Kidney (tissue), 14 donors: ENCODE measurements around the gene TMEM30A. TPM values are rescaled to one million over a fixed set of nuclear protein-coding genes. Genes with fewer than 3 reads are reported as not detected.

ENCODE experiments used
- DNase-seq, 5 donors: peaks; one replicate each; pipeline ENCODE4 v3.0.0-alpha.2; 2013 to 2020
- FAIRE-seq: peaks from 2 replicates; lab custom pipeline; 2012; peaks lifted over from hg19 to GRCh38; lab: Jason Lieb, UNC
- H3K27ac ChIP-seq, 2 donors: one replicate each; pipeline ENCODE4 v1.7.0; 2013; ENCODE audit warnings: low read depth in 2 of 2, low read length in 2 of 2, inconsistent platforms in 1 of 2
- H3K27me3 ChIP-seq: one replicate; pipeline ENCODE4 v1.7.1; 2013; ENCODE audit warnings: low read length, inconsistent platforms; ENCODE audit not compliant: control insufficient read depth, insufficient read depth
- H3K36me3 ChIP-seq, 3 donors: one replicate each; pipeline versions ENCODE4 v1.7.0 to v1.7.1; 2013; ENCODE audit warnings: low read length in 3 of 3, control low read depth in 1 of 3, inconsistent platforms in 1 of 3; ENCODE audit not compliant: insufficient read depth in 3 of 3, control insufficient read depth in 2 of 3
- H3K4me1 ChIP-seq, 3 donors: one replicate each; pipeline versions ENCODE4 v1.7.0 to v1.7.1; 2013; ENCODE audit warnings: low read length in 3 of 3, inconsistent platforms in 1 of 3, low read depth in 1 of 3; ENCODE audit not compliant: control insufficient read depth in 2 of 3, insufficient read depth in 2 of 3
- H3K4me3 ChIP-seq, 3 donors: one replicate each; pipeline versions ENCODE4 v1.7.0 to v1.8.1; 2013; ENCODE audit warnings: low read length in 3 of 3, control low read depth in 1 of 3, inconsistent platforms in 1 of 3
- H3K9ac ChIP-seq, 3 donors: one replicate each; pipeline versions ENCODE4 v1.7.0 to v1.7.1; 2013; ENCODE audit warnings: low read length in 3 of 3, control low read depth in 1 of 3, inconsistent platforms in 1 of 3
- H3K9me3 ChIP-seq, 3 donors: one replicate each; pipeline versions ENCODE4 v1.7.0 to v1.7.1; 2013; ENCODE audit warnings: low read length in 3 of 3, control low read depth in 1 of 3, inconsistent platforms in 1 of 3; ENCODE audit not compliant: control insufficient read depth in 2 of 3, insufficient read depth in 1 of 3
- intact Hi-C: fragments of 100-400 bp; cut with DNase I; formaldehyde crosslinking; loops from one replicate; pipeline ENCODE4 v1.11.1; 2022
- polyA plus RNA-seq: library from polyadenylated mRNA; stranded (reverse); fragments of 350-450 nt; fragmentation: Illumina TruSeq; extraction: RNeasy Lipid Tissue Mini Kit (QIAGEN cat#74804); gene quantifications from one replicate; pipeline ENCODE4 v1.2.3, GENCODE V29; 2014; ENCODE audit warnings: low read depth, low replicate concordance; ENCODE audit not compliant: insufficient read depth
- total RNA-seq: library from RNA; stranded (reverse); fragmentation: NEBNext Ultra II Directional; extraction: Animal tissue kit (Norgen Biotek cat#: 25700); gene quantifications from one replicate; pipeline ENCODE4 v1.2.1, GENCODE V29; 2021
- TF ChIP-seq, protein P1 (sequence below): IDR thresholded peaks from 3 replicates; pipeline ENCODE4 v1.5.1; 2012; ENCODE audit warnings: mild to moderate bottlenecking, moderate library complexity, borderline replicate concordance; ENCODE audit not compliant: insufficient read depth; ENCODE audit errors: extremely low read depth
- donor health status: control.
- donor health status: control.
- donor health status: control.
- donor health status: control.
- donor health status: control.
- donor health status: DM: yes; HTN: yes; CAD: no.
- donor health status: Normal renal cell carcinoma (clear cell type).

Gene TMEM30A
- total and polyA plus RNA-seq, 2 donors from 2014 or later = 51.0 to 101 TPM

DNA sequence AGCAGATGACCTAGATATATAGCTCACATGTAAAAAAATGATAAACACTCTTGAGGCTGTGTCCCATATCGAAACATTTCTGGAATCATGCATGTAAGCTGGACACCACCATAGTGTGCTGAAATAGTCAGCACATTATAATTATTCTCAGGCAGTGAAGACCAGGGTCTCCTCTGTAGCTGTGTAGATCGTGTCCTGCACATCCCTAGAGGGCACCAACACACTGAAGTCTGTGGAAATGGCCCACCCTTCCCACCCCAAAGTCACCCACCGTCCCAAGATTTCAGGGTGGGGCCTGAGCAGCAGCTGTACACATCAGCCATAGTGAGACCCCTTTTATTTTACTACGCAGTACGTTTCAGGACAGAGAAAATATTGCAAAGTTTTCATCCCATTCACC lies 21.0 kb upstream of the TMEM30A start:
- H3K9me3 ChIP-seq = no peaks in the 10 kb centered on the region
- DNase-seq = no peak
- no peaks in the 10 kb centered on the region for H3K4me1 ChIP-seq
- H3K27me3 ChIP-seq = no peaks in the 10 kb centered on the region
- H3K9ac ChIP-seq = no peak overlapping the region
- intact Hi-C loops = loop anchor here (10.0 kb wide), 1 partner anchor 209 kb away; no protein-coding TSS in a partner anchor
- TF ChIP-seq, protein P1, sequence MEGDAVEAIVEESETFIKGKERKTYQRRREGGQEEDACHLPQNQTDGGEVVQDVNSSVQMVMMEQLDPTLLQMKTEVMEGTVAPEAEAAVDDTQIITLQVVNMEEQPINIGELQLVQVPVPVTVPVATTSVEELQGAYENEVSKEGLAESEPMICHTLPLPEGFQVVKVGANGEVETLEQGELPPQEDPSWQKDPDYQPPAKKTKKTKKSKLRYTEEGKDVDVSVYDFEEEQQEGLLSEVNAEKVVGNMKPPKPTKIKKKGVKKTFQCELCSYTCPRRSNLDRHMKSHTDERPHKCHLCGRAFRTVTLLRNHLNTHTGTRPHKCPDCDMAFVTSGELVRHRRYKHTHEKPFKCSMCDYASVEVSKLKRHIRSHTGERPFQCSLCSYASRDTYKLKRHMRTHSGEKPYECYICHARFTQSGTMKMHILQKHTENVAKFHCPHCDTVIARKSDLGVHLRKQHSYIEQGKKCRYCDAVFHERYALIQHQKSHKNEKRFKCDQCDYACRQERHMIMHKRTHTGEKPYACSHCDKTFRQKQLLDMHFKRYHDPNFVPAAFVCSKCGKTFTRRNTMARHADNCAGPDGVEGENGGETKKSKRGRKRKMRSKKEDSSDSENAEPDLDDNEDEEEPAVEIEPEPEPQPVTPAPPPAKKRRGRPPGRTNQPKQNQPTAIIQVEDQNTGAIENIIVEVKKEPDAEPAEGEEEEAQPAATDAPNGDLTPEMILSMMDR = no peak
- no peaks in the 10 kb centered on the region for H3K36me3 ChIP-seq
- no peak overlapping the region for H3K4me3 ChIP-seq
- FAIRE-seq = no peak
- no peak overlapping the region for H3K27ac ChIP-seq

DNA sequence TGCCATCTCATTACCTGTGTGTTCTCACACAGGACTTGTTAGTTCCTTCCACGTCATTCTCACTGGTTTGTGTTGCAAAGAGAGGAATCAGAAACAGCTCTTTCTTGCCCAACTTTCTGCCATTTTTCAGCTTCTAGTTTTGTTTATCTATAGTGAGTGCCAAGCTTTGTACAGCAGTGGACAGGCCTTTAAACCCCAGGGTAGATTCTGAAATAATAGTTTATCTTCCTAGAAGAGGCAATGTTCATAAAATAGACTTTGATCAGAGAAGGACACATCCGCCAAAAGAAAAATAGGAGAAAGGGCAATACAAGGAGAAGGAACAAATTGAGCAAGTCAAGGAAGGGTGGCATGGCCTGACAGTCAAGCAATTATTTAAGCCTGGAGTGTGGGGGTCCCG lies 17.7 kb upstream of the TMEM30A start:
- FAIRE-seq = no peak
- intact Hi-C loops = loop anchor here (10.0 kb wide), 1 partner anchor 213 kb away; no protein-coding TSS in a partner anchor
- H3K9me3 ChIP-seq = no peaks in the 10 kb centered on the region
- H3K9ac ChIP-seq = no peak overlapping the region
- TF ChIP-seq, protein P1 = no peak
- no peaks in the 10 kb centered on the region for H3K27me3 ChIP-seq
- no peak for DNase-seq
- H3K4me1 ChIP-seq = no peaks in the 10 kb centered on the region
- H3K4me3 ChIP-seq = no peak overlapping the region
- no peaks in the 10 kb centered on the region for H3K36me3 ChIP-seq
- H3K27ac ChIP-seq = no peak overlapping the region

DNA sequence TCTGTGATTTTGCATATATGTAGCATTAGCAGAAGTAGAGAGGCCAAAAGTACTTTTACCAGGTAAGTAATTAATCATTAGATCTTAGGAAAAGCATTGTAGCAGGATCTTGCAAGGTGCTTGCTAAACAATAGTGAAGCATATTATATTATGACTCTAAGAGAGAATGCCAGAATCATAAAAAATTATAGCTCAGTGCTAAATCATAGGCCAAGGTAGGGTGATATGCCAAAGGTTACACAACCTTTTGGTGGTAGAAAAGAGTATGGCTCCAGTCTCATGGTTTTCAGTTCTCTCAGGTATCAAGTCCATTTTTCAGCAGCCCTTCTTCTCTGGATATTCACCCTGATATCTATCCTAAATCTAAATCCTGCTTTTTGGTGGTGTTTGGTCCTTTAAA lies 16.9 kb upstream of the TMEM30A start:
- intact Hi-C loops = loop anchor here (10.0 kb wide), 1 partner anchor 213 kb away; no protein-coding TSS in a partner anchor
- TF ChIP-seq, protein P1 = no peak
- FAIRE-seq (no peak), DNase-seq (no peak)
- no peaks in the 10 kb centered on the region for H3K36me3 ChIP-seq
- no peaks in the 10 kb centered on the region for H3K27me3 ChIP-seq
- no peak overlapping the region for H3K4me3 ChIP-seq
- no peaks in the 10 kb centered on the region for H3K9me3 ChIP-seq
- no peaks in the 10 kb centered on the region for H3K4me1 ChIP-seq
- no peak overlapping the region for H3K9ac ChIP-seq
- no peak overlapping the region for H3K27ac ChIP-seq

DNA sequence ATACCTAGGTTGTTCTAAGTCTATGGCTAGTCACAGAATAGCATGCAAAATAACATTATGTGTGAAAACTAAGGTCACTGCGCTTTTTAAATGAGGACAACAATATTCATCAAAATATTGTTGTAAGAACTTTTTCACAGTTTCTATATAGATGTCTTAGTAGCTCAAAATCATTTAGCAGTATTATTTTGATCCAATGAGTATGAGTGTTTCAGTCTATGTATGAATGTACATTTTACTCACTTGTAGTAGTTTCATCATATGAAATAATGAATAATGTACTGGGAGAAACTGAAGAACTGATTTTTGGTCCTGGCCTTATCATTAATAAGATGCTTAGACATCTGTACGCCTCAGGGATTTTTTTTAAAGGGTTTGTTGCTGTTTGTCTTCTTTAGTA lies 16.5 kb upstream of the TMEM30A start:
- no peaks in the 10 kb centered on the region for H3K27me3 ChIP-seq
- FAIRE-seq (no peak), DNase-seq (no peak)
- H3K4me1 ChIP-seq = no peaks in the 10 kb centered on the region
- no peak overlapping the region for H3K27ac ChIP-seq
- no peaks in the 10 kb centered on the region for H3K9me3 ChIP-seq
- intact Hi-C loops = loop anchor here (10.0 kb wide), 1 partner anchor 214 kb away; no protein-coding TSS in a partner anchor
- H3K36me3 ChIP-seq = no peaks in the 10 kb centered on the region
- H3K9ac ChIP-seq = no peak overlapping the region
- no peak overlapping the region for H3K4me3 ChIP-seq
- TF ChIP-seq, protein P1 = no peak
